Measurements from ENCODE around the gene SPATA1.

Gene SPATA1

GRCh38 chr1:84611796-84612195 lies 105.6 kb downstream of the SPATA1 start:
- no peaks in the 10 kb centered on the region for H3K79me1 ChIP-seq (replicated peaks; ENCODE audit: low read length, poor library complexity, severe bottlenecking)
- WGBS = 27% methylated on average over 3 of the region's 3 CpGs
- H2AK5ac ChIP-seq (ENCODE audit: low read length, severe bottlenecking) = no peak overlapping the region

DNA sequence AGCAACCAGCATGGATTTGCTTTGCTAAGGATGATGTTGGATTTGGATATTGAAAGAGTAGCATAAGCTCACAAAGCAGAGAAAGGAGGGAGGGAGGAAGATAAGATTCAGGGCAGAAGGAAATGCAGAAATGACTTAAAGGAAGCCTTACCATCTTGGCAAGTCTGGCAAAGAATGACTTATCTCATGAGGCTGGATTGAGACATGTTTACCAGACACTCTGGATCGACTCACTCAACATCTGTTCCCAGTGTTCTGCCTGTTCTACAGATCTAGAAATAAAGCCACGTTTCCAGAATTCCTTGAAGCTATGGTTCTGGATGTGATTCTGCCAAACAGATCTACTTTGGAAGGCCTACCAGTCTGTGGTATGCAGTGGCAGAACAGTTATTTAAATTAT lies 106.8 kb downstream of the SPATA1 start:
- peaks cover 12% of the 10 kb centered on the region for H3K9me3 ChIP-seq (ENCODE audit: control insufficient read depth, low read length)
- H2AFZ ChIP-seq (ENCODE audit: low read depth, low read length) = no peak overlapping the region
- no peak overlapping the region for H2BK120ac ChIP-seq (ENCODE audit: low read depth, low read length)
- H3K79me1 ChIP-seq (replicated peaks; ENCODE audit: low read length, poor library complexity, severe bottlenecking) = no peaks in the 10 kb centered on the region
- H4K91ac ChIP-seq (ENCODE audit: low read length) = no peak overlapping the region
- no peaks in the 10 kb centered on the region for H3K36me3 ChIP-seq (ENCODE audit: control insufficient read depth in 1 of 2, insufficient read depth in 2 of 2, low read depth in 1 of 2, low read length in 2 of 2)
- no peak overlapping the region for H3K4me2 ChIP-seq (ENCODE audit: low read length, poor library complexity, severe bottlenecking)
- no peak overlapping the region for H3K14ac ChIP-seq (ENCODE audit: low read length in 2 of 2)
- no peak overlapping the region for H3K9ac ChIP-seq (ENCODE audit: low read length)
- no peak overlapping the region for H2BK12ac ChIP-seq (ENCODE audit: low read length in 2 of 2)
- H3K4me3 ChIP-seq (ENCODE audit: insufficient read depth in 1 of 2, low read depth in 1 of 2, low read length in 2 of 2) = no peak overlapping the region
- H3K23ac ChIP-seq (ENCODE audit: low read length in 2 of 2) = no peak overlapping the region
- no peak overlapping the region for H2BK5ac ChIP-seq (ENCODE audit: low read depth, low read length, poor library complexity, severe bottlenecking)
- no peaks in the 10 kb centered on the region for H3K27me3 ChIP-seq (ENCODE audit: control insufficient read depth in 1 of 2, insufficient read depth in 1 of 2, low read length in 2 of 2)
- H3K4me1 ChIP-seq (ENCODE audit: control insufficient read depth, insufficient read depth, low read depth, low read length) = no peaks in the 10 kb centered on the region
- no peak overlapping the region for H2AK5ac ChIP-seq (ENCODE audit: low read length, severe bottlenecking)
- DNase-seq = no peak
- WGBS = 90% methylated on average over 2 of the region's 2 CpGs
- no peak overlapping the region for H3K27ac ChIP-seq (ENCODE audit: low read length, poor library complexity, severe bottlenecking)
- H3K4ac ChIP-seq (ENCODE audit: low read depth in 1 of 2, low read length in 2 of 2) = no peak overlapping the region
- H4K8ac ChIP-seq (ENCODE audit: low read length) = no peak overlapping the region
- no peak overlapping the region for H2BK15ac ChIP-seq (ENCODE audit: low read depth, poor library complexity, severe bottlenecking)
- no peak overlapping the region for H3K18ac ChIP-seq (ENCODE audit: low read depth in 1 of 2, low read length in 2 of 2)

More at GRCh38 chr1:84611796-84612195, 105.6 kb downstream of the SPATA1 start:
- no peak overlapping the region for H3K4me2 ChIP-seq (ENCODE audit: low read length, poor library complexity, severe bottlenecking)
- H3K27ac ChIP-seq (ENCODE audit: low read length, poor library complexity, severe bottlenecking) = no peak overlapping the region
- H3K14ac ChIP-seq (ENCODE audit: low read length in 2 of 2) = no peak overlapping the region
- peak; percentile 61 for DNase-seq
- no peak overlapping the region for H4K91ac ChIP-seq (ENCODE audit: low read length)
- H3K36me3 ChIP-seq (ENCODE audit: control insufficient read depth in 1 of 2, insufficient read depth in 2 of 2, low read depth in 1 of 2, low read length in 2 of 2) = no peaks in the 10 kb centered on the region
- H3K27me3 ChIP-seq (ENCODE audit: control insufficient read depth in 1 of 2, insufficient read depth in 1 of 2, low read length in 2 of 2) = no peaks in the 10 kb centered on the region
- H3K23ac ChIP-seq (ENCODE audit: low read length in 2 of 2) = no peak overlapping the region
- H2BK120ac ChIP-seq (ENCODE audit: low read depth, low read length) = no peak overlapping the region
- H2AFZ ChIP-seq (ENCODE audit: low read depth, low read length) = no peak overlapping the region
- H2BK12ac ChIP-seq (ENCODE audit: low read length in 2 of 2) = no peak overlapping the region
- H3K18ac ChIP-seq (ENCODE audit: low read depth in 1 of 2, low read length in 2 of 2) = peak overlapping the region in 1 of 2 experiments; percentile 28
- H2BK15ac ChIP-seq (ENCODE audit: low read depth, poor library complexity, severe bottlenecking) = no peak overlapping the region
- H3K4ac ChIP-seq (ENCODE audit: low read depth in 1 of 2, low read length in 2 of 2) = no peak overlapping the region
- no peak overlapping the region for H2BK5ac ChIP-seq (ENCODE audit: low read depth, low read length, poor library complexity, severe bottlenecking)
- no peak overlapping the region for H4K8ac ChIP-seq (ENCODE audit: low read length)
- peaks cover 12% of the 10 kb centered on the region for H3K9me3 ChIP-seq (ENCODE audit: control insufficient read depth, low read length)
- H3K4me3 ChIP-seq (ENCODE audit: insufficient read depth in 1 of 2, low read depth in 1 of 2, low read length in 2 of 2) = peak overlapping the region in 1 of 2 experiments; percentile 40
- no peaks in the 10 kb centered on the region for H3K4me1 ChIP-seq (ENCODE audit: control insufficient read depth, insufficient read depth, low read depth, low read length)
- H3K9ac ChIP-seq (ENCODE audit: low read length) = peak overlapping the region; percentile 52

- Histone ChIP-seq H3K4me3 (ENCODE audit: insufficient read depth in 1 of 2, low read depth in 1 of 2, low read length in 2 of 2) (peak overlapping the region in 1 of 2 experiments; percentile 20), H3K14ac (ENCODE audit: low read length in 2 of 2) (no peak overlapping the region), H2BK12ac (ENCODE audit: low read length in 2 of 2) (no peak overlapping the region), H2AK5ac (ENCODE audit: low read length, severe bottlenecking) (no peak overlapping the region), H3K4ac (ENCODE audit: low read depth in 1 of 2, low read length in 2 of 2) (no peak overlapping the region), H2BK5ac (ENCODE audit: low read depth, low read length, poor library complexity, severe bottlenecking) (no peak overlapping the region), H3K9ac (ENCODE audit: low read length) (no peak overlapping the region), H3K27ac (ENCODE audit: low read length, poor library complexity, severe bottlenecking) (no peak overlapping the region), H2BK120ac (ENCODE audit: low read depth, low read length) (no peak overlapping the region), H4K91ac (ENCODE audit: low read length) (no peak overlapping the region), H3K9me3 (ENCODE audit: control insufficient read depth, low read length) (peaks cover 12% of the 10 kb centered on the region), H3K23ac (ENCODE audit: low read length in 2 of 2) (no peak overlapping the region), H3K18ac (ENCODE audit: low read depth in 1 of 2, low read length in 2 of 2) (no peak overlapping the region), H2BK15ac (ENCODE audit: low read depth, poor library complexity, severe bottlenecking) (no peak overlapping the region), H3K27me3 (ENCODE audit: control insufficient read depth in 1 of 2, insufficient read depth in 1 of 2, low read length in 2 of 2) (no peaks in the 10 kb centered on the region), H3K4me1 (ENCODE audit: control insufficient read depth, insufficient read depth, low read depth, low read length) (no peaks in the 10 kb centered on the region), H2AFZ (ENCODE audit: low read depth, low read length) (no peak overlapping the region), H3K36me3 (ENCODE audit: control insufficient read depth in 1 of 2, insufficient read depth in 2 of 2, low read depth in 1 of 2, low read length in 2 of 2) (no peaks in the 10 kb centered on the region), H3K79me1 (replicated peaks; ENCODE audit: low read length, poor library complexity, severe bottlenecking) (no peaks in the 10 kb centered on the region), H4K8ac (ENCODE audit: low read length) (no peak overlapping the region), H3K4me2 (ENCODE audit: low read length, poor library complexity, severe bottlenecking) (no peak overlapping the region)
- WGBS = 100% methylated on average over 2 of the region's 2 CpGs
- no peak for DNase-seq
Measured at GRCh38 chr1:84613887-84614286, 107.7 kb downstream of the SPATA1 start.

GRCh38 chr1:84615790-84616189 lies 109.6 kb downstream of the SPATA1 start:
- H3K4me1 ChIP-seq (ENCODE audit: control insufficient read depth, insufficient read depth, low read depth, low read length) = peaks cover 4% of the 10 kb centered on the region
- H3K18ac ChIP-seq (ENCODE audit: low read depth in 1 of 2, low read length in 2 of 2) = no peak overlapping the region
- no peak overlapping the region for H2AFZ ChIP-seq (ENCODE audit: low read depth, low read length)
- H3K79me1 ChIP-seq (replicated peaks; ENCODE audit: low read length, poor library complexity, severe bottlenecking) = no peaks in the 10 kb centered on the region
- no peak overlapping the region for H2BK12ac ChIP-seq (ENCODE audit: low read length in 2 of 2)
- no peak overlapping the region for H2BK120ac ChIP-seq (ENCODE audit: low read depth, low read length)
- H3K4me3 ChIP-seq (ENCODE audit: insufficient read depth in 1 of 2, low read depth in 1 of 2, low read length in 2 of 2) = no peak overlapping the region
- no peak overlapping the region for H2BK15ac ChIP-seq (ENCODE audit: low read depth, poor library complexity, severe bottlenecking)
- H3K14ac ChIP-seq (ENCODE audit: low read length in 2 of 2) = no peak overlapping the region
- no peak for DNase-seq
- H3K36me3 ChIP-seq (ENCODE audit: control insufficient read depth in 1 of 2, insufficient read depth in 2 of 2, low read depth in 1 of 2, low read length in 2 of 2) = no peaks in the 10 kb centered on the region
- H4K8ac ChIP-seq (ENCODE audit: low read length) = no peak overlapping the region
- H3K27ac ChIP-seq (ENCODE audit: low read length, poor library complexity, severe bottlenecking) = no peak overlapping the region
- WGBS = no CpG with 5 or more reads among the region's 1 CpG
- peaks cover 12% of the 10 kb centered on the region for H3K9me3 ChIP-seq (ENCODE audit: control insufficient read depth, low read length)
- H3K27me3 ChIP-seq (ENCODE audit: control insufficient read depth in 1 of 2, insufficient read depth in 1 of 2, low read length in 2 of 2) = no peaks in the 10 kb centered on the region
- no peak overlapping the region for H3K9ac ChIP-seq (ENCODE audit: low read length)
- H3K23ac ChIP-seq (ENCODE audit: low read length in 2 of 2) = no peak overlapping the region
- H2BK5ac ChIP-seq (ENCODE audit: low read depth, low read length, poor library complexity, severe bottlenecking) = no peak overlapping the region
- H2AK5ac ChIP-seq (ENCODE audit: low read length, severe bottlenecking) = no peak overlapping the region
- H3K4me2 ChIP-seq (ENCODE audit: low read length, poor library complexity, severe bottlenecking) = no peak overlapping the region
- H3K4ac ChIP-seq (ENCODE audit: low read depth in 1 of 2, low read length in 2 of 2) = no peak overlapping the region
- no peak overlapping the region for H4K91ac ChIP-seq (ENCODE audit: low read length)

Data from mesenchymal stem cell (in vitro differentiated cells and primary cell).